NCI-H1930 (cell line): Measurements from ENCODE around the gene STK38.
"Not testable (repeated sequence)": the region's sequence is repeated elsewhere in the genome, so short reads cannot be mapped to it uniquely, and the experiment has no call there.

Source experiments
- DNase-seq, 2 experiments: peaks; one replicate each; lab custom pipeline; 2025; lab: John Stamatoyannopoulos, UW

The STK38 gene

GRCh38 chr6:36546920-36547645 lies at the start of gene STK38:
STK38 (minus strand) TSS chr6:36547479; CDS start chr6:36540202, 7,277 bp downstream.
- peak; percentile 73 to 87 for DNase-seq

GRCh38 chr6:36596356-36596755 lies 49.1 kb upstream of the STK38 start:
- no peak for DNase-seq

- DNase-seq: no peak
Measured at GRCh38 chr6:36594816-36595643, 47.8 kb upstream of the STK38 start.

GRCh38 chr6:36594029-36594815 lies 46.9 kb upstream of the STK38 start, which contains the start of gene SRSF3:
SRSF3 (plus strand) TSS chr6:36594362; CDS start chr6:36596763, 2,401 bp downstream.
- DNase-seq: peak; percentile 96 to 98

GRCh38 chr6:36593569-36594028 lies 46.3 kb upstream of the STK38 start:
- DNase-seq: peak; percentile 53 to 55

GRCh38 chr6:36592221-36592655 lies 45.0 kb upstream of the STK38 start:
- no peak for DNase-seq

- DNase-seq: no peak
Measured at GRCh38 chr6:36590237-36590636, 43.0 kb upstream of the STK38 start.

- DNase-seq: not testable (repeated sequence)
Measured at GRCh38 chr6:36589025-36589400, 41.7 kb upstream of the STK38 start.

GRCh38 chr6:36586606-36587005 lies 39.3 kb upstream of the STK38 start:
- DNase-seq: no peak

GRCh38 chr6:36581716-36582115 lies 34.4 kb upstream of the STK38 start:
- no peak for DNase-seq

- DNase-seq: no peak
Measured at GRCh38 chr6:36580184-36580526, 32.9 kb upstream of the STK38 start.

- no peak for DNase-seq
Measured at GRCh38 chr6:36578431-36578830, 31.2 kb upstream of the STK38 start.

- DNase-seq: no peak
Measured at GRCh38 chr6:36578030-36578429, 30.8 kb upstream of the STK38 start.

- no peak for DNase-seq
Measured at GRCh38 chr6:36577301-36577700, 30.0 kb upstream of the STK38 start.

GRCh38 chr6:36576578-36576977 lies 29.3 kb upstream of the STK38 start:
- no peak for DNase-seq

GRCh38 chr6:36574679-36575078 lies 27.4 kb upstream of the STK38 start:
- DNase-seq: no peak

- DNase-seq: not testable (repeated sequence)
Measured at GRCh38 chr6:36572353-36573311, 25.4 kb upstream of the STK38 start.

GRCh38 chr6:36571122-36572043 lies 24.1 kb upstream of the STK38 start:
- DNase-seq: no peak

- no peak for DNase-seq
Measured at GRCh38 chr6:36570264-36570663, 23.0 kb upstream of the STK38 start.

GRCh38 chr6:36566418-36566905 lies 19.2 kb upstream of the STK38 start:
- DNase-seq: no peak
